Retinal pigment epithelial cell (primary cell): ENCODE measurements around the gene ENDOV.

ENCODE experiments used
- DNase-seq: peaks from one replicate; pipeline ENCODE4 v3.0.0-alpha.2; 2010; ENCODE audit warnings: low read depth
- H3K4me3 ChIP-seq: 2 replicates; pipeline ENCODE4 v1.5.1; 2011; ENCODE audit warnings: mild to moderate bottlenecking, low read length, control low read depth, moderate library complexity
- CTCF ChIP-seq: conservative IDR thresholded peaks from 2 replicates; pipeline ENCODE4 v1.5.1; 2011; ENCODE audit warnings: low read depth, low read length, control low read depth, inconsistent platforms

Gene ENDOV

GRCh38 chr17:80458016-80458415, 43.0 kb downstream of the ENDOV start:
- no peak for DNase-seq
- TF ChIP-seq CTCF, result no peak
- no peak overlapping the region for H3K4me3 ChIP-seq

GRCh38 chr17:80459234-80459633, 44.3 kb downstream of the ENDOV start:
- DNase-seq, result no peak
- TF ChIP-seq CTCF, result no peak
- no peak overlapping the region for H3K4me3 ChIP-seq

GRCh38 chr17:80460429-80460834, 45.5 kb downstream of the ENDOV start:
- H3K4me3 ChIP-seq, result no peak overlapping the region
- DNase-seq, result no peak
- no peak for TF ChIP-seq CTCF

- DNase-seq, result no peak
- H3K4me3 ChIP-seq, result no peak overlapping the region
- TF ChIP-seq CTCF, result no peak
Measured at GRCh38 chr17:80461528-80462160, 46.7 kb downstream of the ENDOV start.

- DNase-seq, result no peak
- TF ChIP-seq CTCF, result no peak
Measured at GRCh38 chr17:80463784-80464400, 48.9 kb downstream of the ENDOV start.

GRCh38 chr17:80464486-80464885, 49.5 kb downstream of the ENDOV start:
- no peak for DNase-seq
- H3K4me3 ChIP-seq, result no peak overlapping the region
- no peak for TF ChIP-seq CTCF

More at GRCh38 chr17:80463784-80464400, 48.9 kb downstream of the ENDOV start:
- no peak overlapping the region for H3K4me3 ChIP-seq

GRCh38 chr17:80465327-80465974, 50.5 kb downstream of the ENDOV start:
- no peak overlapping the region for H3K4me3 ChIP-seq
- DNase-seq, result no peak

More at GRCh38 chr17:80465327-80465974, 50.5 kb downstream of the ENDOV start:
- TF ChIP-seq CTCF, result no peak
